SW 1271 (cell line): ENCODE measurements around the gene SCARB2.

Source experiments
- DNase-seq, 2 experiments: peaks; one replicate each; lab custom pipeline; 2025; lab: John Stamatoyannopoulos, UW

The SCARB2 gene

GRCh38 chr4:76198411-76199237, 15.0 kb downstream of the SCARB2 start:
- DNase-seq = no peak

GRCh38 chr4:76197971-76198410, 15.6 kb downstream of the SCARB2 start:
- DNase-seq = no peak

DNA sequence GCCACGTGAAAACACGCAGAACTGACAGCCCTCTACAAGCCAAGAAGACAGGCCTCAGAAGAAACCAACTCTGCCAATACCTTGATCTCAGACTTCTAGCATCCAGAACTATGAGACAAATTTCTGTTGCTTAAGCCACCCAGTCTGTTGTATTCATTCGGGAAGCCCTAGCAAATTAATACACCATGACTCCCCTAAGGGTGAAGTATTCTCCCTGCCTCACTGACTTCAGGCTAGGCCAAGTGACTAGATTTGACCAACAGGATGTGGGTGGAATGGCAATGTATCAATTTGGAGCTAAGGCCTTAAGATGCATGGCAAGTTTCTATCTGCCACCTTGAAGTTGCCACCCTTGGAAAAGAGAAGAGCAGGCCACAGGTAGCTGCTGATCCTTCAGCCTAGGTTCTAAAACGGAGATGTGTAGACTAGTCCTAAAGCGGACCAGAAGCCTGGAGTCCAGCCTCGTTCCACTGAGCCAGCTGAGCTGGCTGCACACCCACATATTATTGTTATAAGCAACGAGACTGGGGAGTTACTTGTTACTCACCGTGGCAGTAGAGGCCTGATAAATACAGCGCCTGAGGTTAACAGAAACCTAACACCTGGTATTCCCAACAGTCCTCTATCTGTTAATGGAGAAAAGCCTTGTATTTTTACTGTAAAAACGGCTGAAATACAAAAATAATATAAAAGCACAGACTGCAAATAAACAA, 16.4 kb downstream of the SCARB2 start:
- no peak for DNase-seq

- no peak for DNase-seq
Measured at GRCh38 chr4:76196376-76196775, 17.2 kb downstream of the SCARB2 start.

GRCh38 chr4:76195326-76195725, 18.3 kb downstream of the SCARB2 start:
- no peak for DNase-seq

- DNase-seq = peak; percentile 24 to 26
Measured at GRCh38 chr4:76194325-76194724, 19.3 kb downstream of the SCARB2 start.

GRCh38 chr4:76192236-76192635, 21.4 kb downstream of the SCARB2 start:
- DNase-seq = no peak

DNA sequence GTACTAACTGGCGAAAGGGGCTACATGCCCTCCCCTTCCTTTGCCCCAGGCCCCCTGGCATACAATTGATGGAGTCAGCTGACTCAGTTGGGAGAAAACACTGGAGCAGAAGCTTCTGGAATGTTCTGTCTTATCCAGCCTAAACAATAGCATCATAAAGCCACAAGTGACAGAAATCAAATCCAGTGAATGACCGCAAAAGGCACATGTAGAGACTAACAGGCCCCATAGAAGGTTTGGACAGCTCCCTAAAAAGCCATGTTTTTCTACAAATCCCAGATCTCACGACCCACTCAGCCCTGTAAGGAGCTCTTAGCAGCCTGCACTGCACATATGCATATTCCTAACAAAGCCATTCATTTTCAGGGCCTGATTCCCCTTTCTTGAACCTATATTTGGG, 25.1 kb downstream of the SCARB2 start:
- DNase-seq = no peak

DNA sequence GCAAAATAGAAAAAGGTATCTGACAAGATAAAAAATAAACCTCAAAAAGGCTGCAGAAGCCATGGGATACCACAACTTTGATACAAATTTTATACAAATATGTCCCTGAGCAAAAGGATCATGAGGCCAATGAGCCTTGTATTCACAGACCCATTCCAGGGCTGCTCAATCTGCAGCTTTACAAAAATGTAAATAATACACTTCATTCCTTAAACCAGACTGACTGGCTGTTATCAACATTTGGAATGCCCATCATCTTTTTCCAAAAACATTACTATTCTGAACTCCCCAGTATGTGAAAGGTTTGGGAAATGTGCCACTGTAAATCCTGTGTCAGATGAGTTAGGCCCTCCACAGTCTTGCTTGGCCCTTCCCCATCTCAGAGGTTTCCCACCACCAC, 25.5 kb downstream of the SCARB2 start:
- DNase-seq = no peak

DNA sequence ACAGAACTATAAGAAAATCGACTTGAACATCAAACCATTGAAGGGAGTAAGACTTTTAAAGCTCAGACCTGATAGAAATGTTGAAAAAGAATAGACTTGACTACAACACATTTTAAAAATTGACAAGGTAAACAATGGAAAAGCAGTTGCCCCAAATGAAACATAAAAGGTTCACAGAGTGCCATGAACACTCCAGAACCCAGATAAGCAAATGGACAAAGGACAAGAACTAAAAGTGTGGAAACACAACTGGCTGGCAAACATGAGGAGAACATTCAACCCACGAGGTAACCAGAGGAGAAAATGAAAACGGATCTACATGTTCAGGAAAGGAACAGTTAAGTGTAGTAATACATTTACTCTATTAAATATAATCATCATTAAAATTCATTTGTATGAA, 26.5 kb downstream of the SCARB2 start:
- no peak for DNase-seq

- DNase-seq = no peak
Measured at GRCh38 chr4:76182463-76182862, 31.2 kb downstream of the SCARB2 start.

DNA sequence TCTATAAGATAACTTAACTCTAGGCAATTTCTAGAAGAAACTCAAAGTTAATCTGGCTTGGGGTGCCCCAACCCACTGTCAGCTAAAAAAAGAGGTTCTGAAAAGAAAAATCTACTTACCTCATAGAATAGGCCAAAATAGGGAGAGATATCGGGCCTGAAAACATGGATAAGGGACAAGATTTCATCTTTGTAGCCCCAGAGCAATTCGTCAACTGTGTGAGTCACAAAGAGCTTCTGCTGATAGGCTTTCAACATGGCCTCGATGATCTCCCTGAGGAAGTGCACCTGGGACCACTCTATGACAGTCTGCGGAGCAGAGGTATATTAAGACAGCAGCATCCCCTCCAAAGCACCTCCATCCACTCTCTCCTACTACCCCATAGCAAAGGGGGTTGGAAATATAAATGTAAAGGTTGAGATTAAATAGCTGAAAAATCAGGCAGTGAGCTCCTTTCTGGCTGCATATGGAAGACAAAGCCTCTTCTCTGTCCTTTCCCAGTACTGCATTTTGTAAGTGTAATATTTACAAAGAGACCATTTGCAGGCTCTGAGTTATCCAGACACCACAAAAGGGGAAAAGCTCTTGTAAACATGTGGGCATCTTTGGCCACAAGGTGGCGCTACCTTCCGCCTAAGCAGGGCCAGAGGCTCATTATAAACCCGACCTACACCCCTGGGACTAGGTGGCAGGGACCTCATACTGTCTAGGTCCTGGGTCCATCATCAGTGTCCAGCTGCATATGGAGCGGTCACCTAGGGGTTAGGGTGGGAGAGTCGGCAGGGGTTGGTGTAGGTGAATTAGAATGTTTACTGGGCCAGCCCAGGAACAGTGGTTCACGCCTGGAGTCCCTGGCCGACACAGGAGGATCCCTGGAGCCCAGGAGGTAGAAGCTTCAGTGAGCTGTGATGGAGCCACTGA, 34.0 kb downstream of the SCARB2 start:
- peak; percentile 11 to 50 for DNase-seq

- DNase-seq = no peak
Measured at GRCh38 chr4:76178296-76178695, 35.3 kb downstream of the SCARB2 start.

DNA sequence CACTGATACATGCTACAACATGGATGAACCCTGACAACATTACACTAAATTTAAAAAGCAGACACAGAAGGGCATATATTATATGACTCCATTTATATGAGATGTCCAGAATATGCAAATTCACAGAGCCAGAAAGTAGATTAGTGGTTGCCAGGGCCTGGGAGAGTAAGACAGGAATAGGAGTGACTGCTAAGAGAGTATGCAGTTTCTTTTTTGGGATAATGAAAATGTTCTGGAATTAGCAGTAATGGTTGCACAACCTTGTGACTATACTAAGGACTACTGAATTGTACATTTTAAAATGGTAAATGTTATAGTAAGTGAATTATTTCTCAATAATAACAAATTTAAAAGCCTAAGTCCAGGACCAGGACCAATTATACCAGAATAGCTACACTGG, 35.9 kb downstream of the SCARB2 start:
- DNase-seq = no peak

GRCh38 chr4:76175336-76175735, 38.3 kb downstream of the SCARB2 start:
- no peak for DNase-seq

GRCh38 chr4:76174216-76174615, 39.4 kb downstream of the SCARB2 start:
- DNase-seq = no peak

- DNase-seq = no peak
Measured at GRCh38 chr4:76168688-76169087, 44.9 kb downstream of the SCARB2 start.

DNA sequence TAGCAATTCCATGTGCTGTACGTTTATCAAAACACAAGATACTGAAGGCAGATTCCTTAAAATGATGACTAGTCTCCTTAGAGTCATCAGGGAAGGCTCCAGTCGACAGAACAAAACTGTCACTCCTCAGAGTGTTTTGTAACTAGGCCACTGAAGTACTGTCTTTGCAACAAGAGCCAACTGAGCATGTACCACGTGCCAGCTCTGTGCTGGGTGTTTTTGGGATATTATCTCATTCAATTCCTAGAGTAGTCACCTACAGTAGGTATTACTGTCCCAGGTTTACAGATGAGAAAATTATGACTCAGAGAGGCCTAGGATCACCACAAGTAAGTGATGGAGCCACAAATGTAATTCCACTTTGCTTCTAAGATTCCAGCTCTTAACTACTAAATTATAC, 47.1 kb downstream of the SCARB2 start:
- no peak for DNase-seq

DNA sequence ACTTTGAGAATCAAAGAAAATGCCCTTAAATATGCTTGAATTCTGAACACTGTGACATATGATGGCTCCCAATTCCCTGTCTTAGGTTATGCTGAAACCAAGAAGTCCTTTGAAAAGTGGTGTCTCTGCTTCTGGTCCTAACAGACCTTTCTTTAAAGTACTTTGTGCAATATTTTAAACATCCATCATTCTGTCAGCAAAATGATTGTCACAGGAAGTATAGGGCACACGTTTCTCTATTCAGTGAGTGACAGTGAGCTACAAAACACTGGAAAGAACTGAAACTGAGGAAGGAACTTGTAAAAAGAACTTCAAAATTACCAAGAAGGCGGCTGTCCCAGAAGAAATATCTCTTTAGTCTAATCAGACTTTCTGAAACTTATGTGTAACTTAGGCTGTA, 53.3 kb downstream of the SCARB2 start:
- no peak for DNase-seq

DNA sequence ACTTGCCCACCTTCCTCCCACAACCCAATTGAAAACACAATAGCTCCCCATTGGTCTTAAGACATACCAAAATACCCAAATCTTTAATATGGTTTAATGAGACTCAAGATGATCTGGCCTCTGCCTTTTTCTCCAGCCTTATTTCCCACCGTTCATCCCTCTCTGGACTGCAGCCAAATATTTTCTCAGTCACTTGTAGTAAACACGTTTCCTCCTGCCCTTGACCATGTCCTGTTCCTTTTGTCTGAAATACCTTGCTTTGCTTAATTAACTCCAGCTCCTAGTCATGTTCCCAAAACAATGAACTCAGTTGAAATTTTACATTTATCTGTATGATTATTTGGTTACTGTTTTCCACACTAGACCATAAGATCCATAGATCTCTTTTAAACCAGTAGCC, 57.0 kb downstream of the SCARB2 start:
- no peak for DNase-seq

GRCh38 chr4:76155979-76156378, 57.6 kb downstream of the SCARB2 start:
- DNase-seq = no peak

GRCh38 chr4:76153356-76153755, 60.3 kb downstream of the SCARB2 start:
- no peak for DNase-seq
